H9 (cell line): ENCODE results near the gene ABHD11. TPM values are rescaled to one million over a fixed set of nuclear protein-coding genes. Genes with fewer than 3 reads are reported as not detected.

Experiments
- DNase-seq: peaks from one replicate; pipeline ENCODE4 v3.0.0-alpha.2; 2017
- H2AFZ ChIP-seq: one replicate; pipeline ENCODE4 v1.6.1; 2013; ENCODE audit warnings: mild to moderate bottlenecking, low read length, control low read depth, moderate library complexity
- H2AK5ac ChIP-seq: 2 replicates; pipeline ENCODE4 v1.6.1; 2013; ENCODE audit warnings: low read length, control low read depth, mixed read lengths; ENCODE audit not compliant: insufficient read length
- H2BK120ac ChIP-seq: one replicate; pipeline ENCODE4 v1.6.1; 2013; ENCODE audit warnings: low read depth, mild to moderate bottlenecking, low read length, control low read depth, inconsistent platforms; ENCODE audit not compliant: poor library complexity, severe bottlenecking
- H2BK12ac ChIP-seq: 2 replicates; pipeline ENCODE4 v1.6.1; 2013; ENCODE audit warnings: low read length, control low read depth, mixed read lengths, low read depth; ENCODE audit not compliant: insufficient read length
- H2BK15ac ChIP-seq: 2 replicates; pipeline ENCODE4 v1.6.1; 2013; ENCODE audit warnings: low read depth, low read length, control low read depth
- H2BK20ac ChIP-seq: one replicate; pipeline ENCODE4 v1.6.1; 2013; ENCODE audit warnings: low read depth, mild to moderate bottlenecking, low read length, control low read depth, inconsistent platforms; ENCODE audit not compliant: poor library complexity, severe bottlenecking
- H2BK5ac ChIP-seq: 2 replicates; pipeline ENCODE4 v1.6.1; 2013; ENCODE audit warnings: low read length, control low read depth, mixed read lengths; ENCODE audit not compliant: insufficient read length
- H3K14ac ChIP-seq: 2 replicates; pipeline ENCODE4 v1.6.1; 2013; ENCODE audit warnings: low read length, control low read depth; ENCODE audit not compliant: insufficient read depth
- H3K18ac ChIP-seq: 2 replicates; pipeline ENCODE4 v1.6.1; 2013; ENCODE audit warnings: low read depth, mild to moderate bottlenecking, mixed read lengths, low read length, control low read depth; ENCODE audit not compliant: insufficient read length
- H3K23ac ChIP-seq: 2 replicates; pipeline ENCODE4 v1.6.1; 2013; ENCODE audit warnings: low read length, control low read depth, mixed read lengths, low read depth; ENCODE audit not compliant: insufficient read length
- H3K23me2 ChIP-seq: 2 replicates; pipeline ENCODE4 v1.6.1; 2013; ENCODE audit warnings: low read depth, mild to moderate bottlenecking, mixed read lengths, low read length, control low read depth; ENCODE audit not compliant: insufficient read length, poor library complexity, severe bottlenecking
- H3K27ac ChIP-seq: 2 replicates; pipeline ENCODE4 v1.5.1; 2013; ENCODE audit warnings: low read length, control low read depth, mixed read lengths, low read depth; ENCODE audit not compliant: insufficient read length
- H3K27me3 ChIP-seq: 2 replicates; pipeline ENCODE4 v1.6.1; 2013; ENCODE audit warnings: low read length, control low read depth, inconsistent platforms; ENCODE audit not compliant: insufficient read depth
- H3K4ac ChIP-seq: 2 replicates; pipeline ENCODE4 v1.6.1; 2013; ENCODE audit warnings: low read depth, mild to moderate bottlenecking, control low read depth, inconsistent platforms, low read length, moderate library complexity
- H3K4me1 ChIP-seq: 2 replicates; pipeline ENCODE4 v1.6.1; 2013; ENCODE audit warnings: low read length, control low read depth, inconsistent platforms; ENCODE audit not compliant: insufficient read depth
- H3K4me2 ChIP-seq: 2 replicates; pipeline ENCODE4 v1.6.1; 2013; ENCODE audit warnings: low read length, control low read depth, mixed read lengths; ENCODE audit not compliant: insufficient read length, insufficient read depth
- H3K56ac ChIP-seq: 2 replicates; pipeline ENCODE4 v1.6.1; 2013; ENCODE audit warnings: low read depth, mild to moderate bottlenecking, mixed read lengths, low read length, control low read depth; ENCODE audit not compliant: insufficient read length
- H3K79me1 ChIP-seq: 2 replicates; pipeline ENCODE4 v1.6.1; 2013; ENCODE audit warnings: low read depth, mild to moderate bottlenecking, moderate library complexity, low read length, control low read depth, inconsistent platforms; ENCODE audit not compliant: insufficient read depth, poor library complexity, severe bottlenecking
- H3K79me2 ChIP-seq: 2 replicates; pipeline ENCODE4 v1.6.1; 2013; ENCODE audit warnings: low read length, control low read depth, inconsistent platforms; ENCODE audit not compliant: insufficient read depth
- H3K9ac ChIP-seq: 2 replicates; pipeline ENCODE4 v1.6.1; 2013; ENCODE audit warnings: low read length, control low read depth, mixed read lengths; ENCODE audit not compliant: insufficient read length; ENCODE audit errors: extremely low read depth
- H3K9me3 ChIP-seq: one replicate; pipeline ENCODE4 v1.6.1; 2013; ENCODE audit warnings: low read depth, low read length, inconsistent platforms; ENCODE audit not compliant: control insufficient read depth
- H3T11ph ChIP-seq: one replicate; pipeline ENCODE4 v1.6.1; 2013; ENCODE audit warnings: mild to moderate bottlenecking, low read length, control low read depth, inconsistent platforms
- H4K20me1 ChIP-seq: one replicate; pipeline ENCODE4 v1.6.1; 2013; ENCODE audit not compliant: control insufficient read depth, insufficient read length, insufficient read depth
- H4K5ac ChIP-seq: 2 replicates; pipeline ENCODE4 v1.6.1; 2013; ENCODE audit warnings: low read depth, mild to moderate bottlenecking, mixed read lengths, low read length, control low read depth; ENCODE audit not compliant: insufficient read length
- H4K8ac ChIP-seq: replicated peaks from 2 replicates; pipeline ENCODE4 v1.6.1; 2013; ENCODE audit warnings: low read length, control low read depth, mixed read lengths, low read depth; ENCODE audit not compliant: insufficient read length
- H4K91ac ChIP-seq: 2 replicates; pipeline ENCODE4 v1.6.1; 2013; ENCODE audit warnings: low read depth, mild to moderate bottlenecking, moderate library complexity, mixed read lengths, low read length, control low read depth; ENCODE audit not compliant: insufficient read length
- H3K27ac Mint-ChIP-seq, 3 experiments: 2 replicates in 2 of 3; 3 replicates in 1 of 3; pipeline ENCODE4 v1.8.0; 2020 to 2021; ENCODE audit warnings: mixed read lengths in 3 of 3, mild to moderate bottlenecking in 1 of 3, moderate library complexity in 1 of 3
- H3K27me3 Mint-ChIP-seq: 2 replicates; pipeline ENCODE4 v1.8.0; 2021; ENCODE audit warnings: low read depth, mild to moderate bottlenecking, moderate library complexity, mixed read lengths
- H3K36me3 Mint-ChIP-seq, 3 experiments: 2 replicates in 2 of 3; 3 replicates in 1 of 3; pipeline ENCODE4 v1.8.0; 2020 to 2021; ENCODE audit warnings: low read depth in 3 of 3, mixed read lengths in 3 of 3; ENCODE audit not compliant: insufficient read depth in 1 of 3
- H3K4me1 Mint-ChIP-seq, 2 experiments: 2 replicates each; pipeline ENCODE4 v1.8.0; 2020; ENCODE audit warnings: mixed read lengths in 2 of 2
- H3K4me3 Mint-ChIP-seq, 2 experiments: 2 replicates in 1 of 2; 3 replicates in 1 of 2; pipeline ENCODE4 v1.8.0; 2020 to 2021; ENCODE audit warnings: mild to moderate bottlenecking in 2 of 2, mixed read lengths in 2 of 2, moderate library complexity in 1 of 2
- H3K9me3 Mint-ChIP-seq, 2 experiments: 2 replicates in 1 of 2; 3 replicates in 1 of 2; pipeline ENCODE4 v1.8.0; 2020; ENCODE audit warnings: mild to moderate bottlenecking in 2 of 2, mixed read lengths in 2 of 2, moderate library complexity in 1 of 2
- CTCF ChIP-seq: fragments of 200-600 bp; sonication (generic); conservative IDR thresholded peaks from 3 replicates; pipeline ENCODE4 v1.8.0; 2021; ENCODE audit warnings: antibody characterized with exemption, mild to moderate bottlenecking
- WGBS: extraction: QIAGEN DNeasy Blood & Tissue Kit; methylation state at CpG from one replicate; pipeline ENCODE4 v1.1.7; 2013; ENCODE audit warnings: missing lambda C conversion rate, low lambda C conversion rate, mixed read lengths; ENCODE audit not compliant: insufficient read length; ENCODE audit errors: extremely low coverage; 5-methylcytosine and 5-hydroxymethylcytosine counted together
- total RNA-seq: library from RNA; stranded (reverse); gene quantifications from 2 replicates; pipeline ENCODE4 v1.2.1, GENCODE V29; 2021

The ABHD11 gene
- total RNA-seq, 1 experiment from 2014 or later, result 34.4 TPM

GRCh38 chr7:73726083-73726466 is 12.5 kb downstream of the ABHD11 start:
- Histone ChIP-seq H3K27me3 (no peaks in the 10 kb centered on the region), H3K14ac (no peak overlapping the region), H2AFZ (no peak overlapping the region)

More at GRCh38 chr7:73726083-73726466, 12.5 kb downstream of the ABHD11 start:
- no peak overlapping the region for H3K23ac ChIP-seq
- no peak for DNase-seq
- no peak overlapping the region for H4K5ac ChIP-seq
- no peaks in the 10 kb centered on the region for H3K4me1 ChIP-seq
- H3K23me2 ChIP-seq, result no peaks in the 10 kb centered on the region
- H3T11ph ChIP-seq, result no peak overlapping the region
- no peaks in the 10 kb centered on the region for H4K20me1 ChIP-seq
- H2BK5ac ChIP-seq, result no peak overlapping the region
- H3K79me1 ChIP-seq, result no peaks in the 10 kb centered on the region
- H2BK15ac ChIP-seq, result no peak overlapping the region
- H3K18ac ChIP-seq, result no peak overlapping the region
- no peak overlapping the region for H3K4ac ChIP-seq
- no peaks in the 10 kb centered on the region for H3K9me3 ChIP-seq
- Mint-ChIP-seq H3K27ac (no peak overlapping the region), H3K27me3 (peaks cover 14% of the 10 kb centered on the region), H3K4me3 (no peak overlapping the region), H3K4me1 (peaks cover 9 to 13% of the 10 kb centered on the region in 2 experiments), H3K36me3 (no peaks in the 10 kb centered on the region), H3K9me3 (no peaks in the 10 kb centered on the region)
- no peak overlapping the region for H3K4me2 ChIP-seq
- no peak overlapping the region for H2AK5ac ChIP-seq
- H4K91ac ChIP-seq, result no peak overlapping the region
- H2BK120ac ChIP-seq, result no peak overlapping the region
- H3K56ac ChIP-seq, result no peak overlapping the region
- no peak overlapping the region for H4K8ac ChIP-seq
- no peak overlapping the region for H3K9ac ChIP-seq
- no peak overlapping the region for H3K27ac ChIP-seq
- TF ChIP-seq CTCF, result no peak; the same call in 1 of the 3 replicates
- no peaks in the 10 kb centered on the region for H3K79me2 ChIP-seq
- no CpG with 5 or more reads among the region's 1 CpG for WGBS
- H2BK12ac ChIP-seq, result no peak overlapping the region
- no peak overlapping the region for H2BK20ac ChIP-seq
